Skeletal muscle satellite cell (primary cell): ENCODE results near the gene PPFIBP1.

Experiments used
- H3K27me3 ChIP-seq: 2 replicates; pipeline ENCODE4 v1.7.0; 2013; ENCODE audit warnings: low read length; ENCODE audit not compliant: control insufficient read depth, insufficient read depth
- H3K36me3 ChIP-seq: 2 replicates; pipeline ENCODE4 v1.7.0; 2013; ENCODE audit warnings: mild to moderate bottlenecking, control low read depth, low read length; ENCODE audit not compliant: insufficient read depth
- H3K4me1 ChIP-seq: 2 replicates; pipeline ENCODE4 v1.7.0; 2013; ENCODE audit warnings: low read length; ENCODE audit not compliant: control insufficient read depth, insufficient read depth
- H3K4me2 ChIP-seq: 2 replicates; pipeline ENCODE4 v1.7.0; 2013; ENCODE audit warnings: mild to moderate bottlenecking, low read length
- H3K4me3 ChIP-seq: 2 replicates; pipeline ENCODE4 v1.7.0; 2013; ENCODE audit warnings: low read length
- H3K9ac ChIP-seq: 2 replicates; pipeline ENCODE4 v1.7.0; 2013; ENCODE audit warnings: mild to moderate bottlenecking, low read depth, low read length, moderate library complexity
- H3K9me3 ChIP-seq: replicated peaks from 2 replicates; pipeline ENCODE4 v1.7.0; 2013; ENCODE audit warnings: mild to moderate bottlenecking, control low read depth, low read length

The PPFIBP1 gene

GRCh38 chr12:27545665-27546064 is 21.7 kb downstream of the PPFIBP1 start:
- Histone ChIP-seq H3K27me3 (no peaks in the 10 kb centered on the region), H3K4me3 (peak overlapping the region; percentile 15), H3K4me1 (peaks cover 75% of the 10 kb centered on the region), H3K4me2 (peak overlapping the region; percentile 43), H3K9ac (peak overlapping the region; percentile 20), H3K9me3 (no peaks in the 10 kb centered on the region), H3K36me3 (peaks cover 5% of the 10 kb centered on the region)

GRCh38 chr12:27547592-27547991 is 23.6 kb downstream of the PPFIBP1 start:
- Histone ChIP-seq H3K4me3 (no peak overlapping the region), H3K9me3 (no peaks in the 10 kb centered on the region), H3K4me1 (peaks cover 80% of the 10 kb centered on the region), H3K27me3 (no peaks in the 10 kb centered on the region), H3K36me3 (no peaks in the 10 kb centered on the region), H3K9ac (no peak overlapping the region), H3K4me2 (no peak overlapping the region)

GRCh38 chr12:27548301-27549199 is 24.5 kb downstream of the PPFIBP1 start:
- H3K27me3 ChIP-seq = no peaks in the 10 kb centered on the region
- H3K4me2 ChIP-seq = peak overlapping the region; percentile 71
- peak overlapping the region; percentile 44 for H3K4me3 ChIP-seq
- H3K4me1 ChIP-seq = peaks cover 81% of the 10 kb centered on the region
- H3K9ac ChIP-seq = peak overlapping the region; percentile 53
- no peaks in the 10 kb centered on the region for H3K36me3 ChIP-seq
- H3K9me3 ChIP-seq = no peaks in the 10 kb centered on the region

- H3K4me2 ChIP-seq = peak overlapping the region; percentile 79
- no peaks in the 10 kb centered on the region for H3K27me3 ChIP-seq
- peak overlapping the region; percentile 55 for H3K4me3 ChIP-seq
- H3K9ac ChIP-seq = peak overlapping the region; percentile 80
- peaks cover 87% of the 10 kb centered on the region for H3K4me1 ChIP-seq
- no peaks in the 10 kb centered on the region for H3K9me3 ChIP-seq
- no peaks in the 10 kb centered on the region for H3K36me3 ChIP-seq
Observed at GRCh38 chr12:27549236-27549800, 25.3 kb downstream of the PPFIBP1 start.

DNA sequence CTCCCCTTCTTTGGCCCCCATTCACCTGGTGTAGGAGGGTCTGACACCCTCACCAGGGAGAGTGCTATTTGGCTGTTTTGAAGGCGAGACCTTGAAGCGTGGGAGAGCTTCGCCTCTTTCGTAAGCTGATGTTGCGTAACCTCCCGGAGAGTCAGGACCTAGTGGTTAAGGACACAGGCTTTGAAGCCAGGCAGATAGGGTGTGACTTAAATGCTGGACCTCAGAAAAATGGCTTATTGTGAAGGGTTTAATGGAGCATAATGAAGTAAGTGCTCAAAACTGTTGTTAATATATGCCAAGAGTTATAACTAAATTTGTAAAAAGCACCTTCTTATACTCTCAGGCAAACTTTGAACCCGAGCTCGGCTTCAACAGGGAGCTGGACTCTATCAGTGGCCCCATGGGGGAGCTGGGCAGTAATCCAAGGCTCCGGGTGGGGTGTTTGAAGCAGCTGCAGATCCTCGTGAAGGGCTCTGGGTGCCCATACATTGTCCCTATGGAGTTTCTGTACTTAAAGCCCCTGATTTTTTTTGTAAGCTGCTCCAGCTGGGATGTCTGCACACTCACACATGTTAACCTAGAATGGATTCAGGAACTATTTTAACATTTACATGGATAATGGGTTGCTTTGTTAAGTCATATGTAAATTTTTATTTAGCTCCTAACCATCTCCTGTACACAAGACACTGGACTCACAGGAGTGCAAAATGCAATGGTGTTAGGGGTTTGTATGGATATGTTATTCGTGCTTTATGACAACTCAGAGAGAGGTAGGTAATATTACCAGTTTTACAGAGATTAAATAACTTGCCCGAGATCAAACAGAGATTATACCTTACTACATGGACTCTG is 26.0 kb downstream of the PPFIBP1 start:
- H3K4me2 ChIP-seq = peak overlapping the region; percentile 79
- peak overlapping the region; percentile 80 for H3K9ac ChIP-seq
- H3K27me3 ChIP-seq = no peaks in the 10 kb centered on the region
- H3K9me3 ChIP-seq = no peaks in the 10 kb centered on the region
- H3K36me3 ChIP-seq = no peaks in the 10 kb centered on the region
- peak overlapping the region; percentile 55 for H3K4me3 ChIP-seq
- H3K4me1 ChIP-seq = peaks cover 94% of the 10 kb centered on the region

DNA sequence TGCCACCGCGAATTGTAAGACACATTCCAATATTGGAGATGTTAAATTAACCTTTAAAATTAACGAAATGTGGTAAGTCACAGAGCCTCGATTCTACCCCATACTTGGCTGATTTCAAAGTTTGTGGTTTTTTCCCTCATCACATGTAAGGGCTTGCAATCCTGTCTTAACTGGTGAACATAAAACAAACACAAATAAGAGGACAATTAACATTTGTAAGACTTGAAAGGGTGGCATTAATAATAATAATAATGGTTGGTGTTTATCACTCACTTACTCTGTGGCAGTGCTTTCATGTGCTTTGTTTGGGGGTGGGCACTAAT is 26.6 kb downstream of the PPFIBP1 start:
- Histone ChIP-seq H3K4me2 (peak overlapping the region; percentile 79), H3K27me3 (no peaks in the 10 kb centered on the region), H3K4me1 (peaks cover 95% of the 10 kb centered on the region), H3K9me3 (no peaks in the 10 kb centered on the region), H3K36me3 (no peaks in the 10 kb centered on the region), H3K9ac (peak overlapping the region; percentile 80), H3K4me3 (peak overlapping the region; percentile 55)

DNA sequence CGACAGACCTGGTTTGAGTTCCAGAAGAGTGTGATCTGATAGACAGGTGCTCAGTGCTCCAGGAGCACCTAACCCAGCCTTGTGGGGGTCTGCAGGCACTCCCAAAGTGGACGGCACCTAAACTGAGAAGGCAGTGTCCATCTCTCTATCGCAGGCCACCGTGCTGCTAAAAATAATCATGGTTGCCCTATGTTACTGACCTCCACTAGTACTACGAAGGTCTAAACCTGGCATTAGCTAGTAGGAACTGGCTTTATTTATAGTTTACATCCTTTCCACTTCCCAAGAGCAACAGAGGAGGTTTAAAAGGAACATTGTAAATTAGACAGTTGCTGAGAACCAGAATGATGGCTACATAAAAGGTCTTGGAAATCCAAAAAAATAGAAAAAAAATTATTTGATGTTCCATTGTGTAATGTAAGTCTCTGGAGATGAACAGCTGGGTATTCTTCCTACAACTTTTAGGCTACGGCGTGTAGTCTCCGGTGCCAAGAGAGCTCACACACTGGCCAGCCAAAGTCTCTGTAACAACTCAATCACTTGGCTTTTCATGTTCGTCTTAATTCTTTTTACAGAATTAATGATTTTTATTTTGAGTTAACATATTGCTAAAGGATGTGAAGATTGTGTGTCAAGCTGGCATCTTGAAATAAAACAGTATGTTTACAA is 27.3 kb downstream of the PPFIBP1 start:
- Histone ChIP-seq H3K4me3 (peak overlapping the region; percentile 35), H3K4me1 (peaks cover 95% of the 10 kb centered on the region)

GRCh38 chr12:27552235-27552634 is 28.2 kb downstream of the PPFIBP1 start:
- Histone ChIP-seq H3K27me3 (no peaks in the 10 kb centered on the region), H3K4me3 (no peak overlapping the region), H3K9me3 (no peaks in the 10 kb centered on the region), H3K36me3 (no peaks in the 10 kb centered on the region), H3K9ac (peak overlapping the region; percentile 80), H3K4me2 (no peak overlapping the region), H3K4me1 (peaks cover 97% of the 10 kb centered on the region)

More for the DNA sequence above, 27.3 kb downstream of the PPFIBP1 start:
- H3K36me3 ChIP-seq = no peaks in the 10 kb centered on the region
- H3K4me2 ChIP-seq = peak overlapping the region; percentile 46
- no peaks in the 10 kb centered on the region for H3K9me3 ChIP-seq
- peak overlapping the region; percentile 80 for H3K9ac ChIP-seq
- H3K27me3 ChIP-seq = no peaks in the 10 kb centered on the region

DNA sequence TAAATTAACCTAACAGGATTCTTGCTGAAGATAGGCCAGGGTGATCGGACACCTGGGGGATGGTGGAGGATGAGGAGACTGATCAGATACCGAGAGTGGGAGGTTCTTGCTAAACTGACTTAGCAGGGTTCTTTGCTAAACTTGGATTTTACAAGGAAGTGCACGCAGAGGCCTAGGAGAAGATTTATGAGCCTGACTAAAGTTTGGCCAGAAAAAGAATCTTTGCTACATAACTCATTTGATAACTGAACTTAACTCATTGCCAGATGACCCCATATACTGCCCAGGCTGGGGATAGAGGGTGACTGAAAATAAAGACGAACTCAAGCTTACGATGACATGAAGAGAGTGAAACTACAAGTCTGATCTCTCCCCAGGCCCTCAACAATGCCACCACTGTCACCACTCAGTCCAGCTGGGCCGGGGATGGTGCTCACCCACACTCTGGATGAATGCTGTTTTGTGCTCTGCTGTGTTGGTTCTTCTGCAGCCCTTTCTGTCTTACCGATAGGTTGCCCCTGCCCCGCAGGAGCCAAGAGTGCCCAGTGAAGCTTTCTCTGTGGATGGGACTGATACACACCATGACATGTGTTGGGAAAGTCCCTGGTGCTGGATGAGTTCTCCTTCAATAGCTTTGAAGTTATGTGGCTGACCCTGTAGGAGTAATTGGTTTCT is 29.0 kb downstream of the PPFIBP1 start:
- Histone ChIP-seq H3K9ac (no peak overlapping the region), H3K4me1 (peaks cover 96% of the 10 kb centered on the region), H3K36me3 (no peaks in the 10 kb centered on the region), H3K4me3 (no peak overlapping the region), H3K4me2 (peak overlapping the region; percentile 14), H3K9me3 (no peaks in the 10 kb centered on the region), H3K27me3 (no peaks in the 10 kb centered on the region)

DNA sequence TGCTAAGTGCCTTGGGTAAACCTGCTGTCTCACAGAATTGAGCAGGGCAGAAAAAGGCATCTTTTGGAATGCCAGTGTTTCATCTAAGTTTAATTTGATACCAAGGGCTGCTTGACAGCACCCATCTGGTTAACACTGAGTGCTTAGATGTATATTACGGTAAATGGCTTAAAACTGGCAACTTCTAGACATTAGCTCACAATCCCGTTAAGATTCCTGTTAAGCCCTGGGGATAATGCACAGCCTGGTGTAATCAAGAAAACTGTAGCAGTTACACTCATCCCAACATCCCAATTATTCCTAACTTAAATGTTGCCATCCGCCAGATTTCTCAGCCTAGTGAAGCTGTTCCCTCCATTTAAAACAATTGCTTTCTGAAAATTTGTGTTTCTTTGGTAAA is 29.9 kb downstream of the PPFIBP1 start:
- peak overlapping the region; percentile 54 for H3K4me3 ChIP-seq
- H3K27me3 ChIP-seq = no peaks in the 10 kb centered on the region
- H3K4me2 ChIP-seq = peak overlapping the region; percentile 74
- H3K9ac ChIP-seq = peak overlapping the region; percentile 72
- H3K9me3 ChIP-seq = no peaks in the 10 kb centered on the region
- no peaks in the 10 kb centered on the region for H3K36me3 ChIP-seq
- peaks cover 90% of the 10 kb centered on the region for H3K4me1 ChIP-seq
